Uterus (tissue), 2 donors: ENCODE data around the gene AHDC1.

Experiments
- POLR2A ChIP-seq, 2 donors: fragments of 450-650 bp; IDR thresholded peaks; one replicate each; pipeline ENCODE4 v1.6.1; 2016; ENCODE audit warnings: antibody characterized with exemption in 2 of 2, mild to moderate bottlenecking in 1 of 2, moderate library complexity in 1 of 2
- TF ChIP-seq, protein P1 (sequence below), 4 experiments: fragments of 200-600 bp in 2 of 4; fragments of 450-650 bp in 2 of 4; sonication (generic) in 2 of 4; IDR thresholded peaks; one replicate each; pipeline ENCODE4 v1.5.1; 2016 to 2019; ENCODE audit warnings: antibody characterized with exemption in 4 of 4, mild to moderate bottlenecking in 2 of 4, moderate library complexity in 1 of 4

GRCh38 chr1:27545876-27546275 lies 58.1 kb downstream of the AHDC1 start:
- TF ChIP-seq POLR2A (IDR thresholded peaks at IDR 0.05): no peak
- TF ChIP-seq, protein P1, sequence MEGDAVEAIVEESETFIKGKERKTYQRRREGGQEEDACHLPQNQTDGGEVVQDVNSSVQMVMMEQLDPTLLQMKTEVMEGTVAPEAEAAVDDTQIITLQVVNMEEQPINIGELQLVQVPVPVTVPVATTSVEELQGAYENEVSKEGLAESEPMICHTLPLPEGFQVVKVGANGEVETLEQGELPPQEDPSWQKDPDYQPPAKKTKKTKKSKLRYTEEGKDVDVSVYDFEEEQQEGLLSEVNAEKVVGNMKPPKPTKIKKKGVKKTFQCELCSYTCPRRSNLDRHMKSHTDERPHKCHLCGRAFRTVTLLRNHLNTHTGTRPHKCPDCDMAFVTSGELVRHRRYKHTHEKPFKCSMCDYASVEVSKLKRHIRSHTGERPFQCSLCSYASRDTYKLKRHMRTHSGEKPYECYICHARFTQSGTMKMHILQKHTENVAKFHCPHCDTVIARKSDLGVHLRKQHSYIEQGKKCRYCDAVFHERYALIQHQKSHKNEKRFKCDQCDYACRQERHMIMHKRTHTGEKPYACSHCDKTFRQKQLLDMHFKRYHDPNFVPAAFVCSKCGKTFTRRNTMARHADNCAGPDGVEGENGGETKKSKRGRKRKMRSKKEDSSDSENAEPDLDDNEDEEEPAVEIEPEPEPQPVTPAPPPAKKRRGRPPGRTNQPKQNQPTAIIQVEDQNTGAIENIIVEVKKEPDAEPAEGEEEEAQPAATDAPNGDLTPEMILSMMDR (IDR thresholded peaks at IDR 0.05): no peak
